HepG2 (cell line): Measurements from ENCODE around the gene TBX10. TPM values are rescaled to one million over a fixed set of nuclear protein-coding genes. Genes with fewer than 3 reads are reported as not detected.
A peak's percentile ranks its signal among the peaks of the same experiment; 100 is the strongest.

Experiments
- CHCHD3 ChIP-seq: sonication (generic); formaldehyde crosslinking; IDR thresholded peaks from 2 replicates; pipeline ENCODE4 v1.8.0; 2022; ENCODE audit warnings: mild to moderate bottlenecking, missing genetic modification reagents, moderate library complexity
- ETV5 ChIP-seq: IDR thresholded peaks from 2 replicates; pipeline ENCODE4 v1.6.1; 2018; ENCODE audit warnings: missing biosample characterization, missing genetic modification reagents, inconsistent platforms, borderline replicate concordance
- MIER2 ChIP-seq: IDR thresholded peaks from 2 replicates; pipeline ENCODE4 v1.6.1; 2016; ENCODE audit warnings: missing biosample characterization, missing genetic modification reagents
- NFRKB ChIP-seq: fragments of 450-650 bp; IDR thresholded peaks from 2 replicates; pipeline ENCODE4 v1.6.1; 2017
- NR0B2 ChIP-seq: sonication (generic); formaldehyde crosslinking; IDR thresholded peaks from 2 replicates; pipeline ENCODE4 v1.4.0; 2020; ENCODE audit warnings: mild to moderate bottlenecking, missing genetic modification reagents
- SMC3 ChIP-seq: IDR thresholded peaks from 2 replicates; pipeline ENCODE4 v1.6.1; 2011; ENCODE audit warnings: low read length, improper control_type of control experiment
- ZBTB25 ChIP-seq: IDR thresholded peaks from 2 replicates; pipeline ENCODE4 v1.6.1; 2018; ENCODE audit warnings: missing genetic modification reagents
- ZFP82 ChIP-seq: sonication (generic); formaldehyde crosslinking; IDR thresholded peaks from 2 replicates; pipeline ENCODE4 v1.5.1; 2020; ENCODE audit warnings: mild to moderate bottlenecking, missing genetic modification reagents, borderline replicate concordance
- ZNF317 ChIP-seq: sonication (generic); formaldehyde crosslinking; IDR thresholded peaks from 2 replicates; pipeline ENCODE4 v1.5.0; 2020; ENCODE audit warnings: mild to moderate bottlenecking, missing genetic modification reagents
- ZNF333 ChIP-seq: sonication (generic); formaldehyde crosslinking; IDR thresholded peaks from 2 replicates; pipeline ENCODE4 v1.4.0; 2020; ENCODE audit warnings: mild to moderate bottlenecking, missing genetic modification reagents, borderline replicate concordance
- ZNF407 ChIP-seq: sonication (generic); formaldehyde crosslinking; IDR thresholded peaks from one replicate; pipeline ENCODE4 v1.5.1; 2020; ENCODE audit warnings: mild to moderate bottlenecking, missing genetic modification reagents; ENCODE audit errors: not compliant biosample characterization
- ZNF629 ChIP-seq: sonication (generic); formaldehyde crosslinking; conservative IDR thresholded peaks from 2 replicates; pipeline ENCODE4 v1.5.0; 2020; ENCODE audit warnings: missing genetic modification reagents
- ZNF691 ChIP-seq: sonication (generic); formaldehyde crosslinking; IDR thresholded peaks from 2 replicates; pipeline ENCODE4 v1.4.0; 2020; ENCODE audit warnings: missing genetic modification reagents, low read depth, mild to moderate bottlenecking, borderline replicate concordance
- polyA plus RNA-seq, 8 experiments: library from polyadenylated mRNA; depleted of rRNA in 3 of 8; stranded (reverse) in 7 of 8; unstranded in 1 of 8; fragments of >200 nt; fragmentation: Illumina TruSeq in 4 of 8; extraction: Trizol in 4 of 8; gene quantifications; 2 replicates each; pipeline versions ENCODE4 v1.2.1 to v1.2.3, GENCODE V29; 2011 to 2016; ENCODE audit warnings: low read depth in 4 of 8, missing spikeins in 1 of 8, mixed read lengths in 1 of 8; ENCODE audit not compliant: insufficient read depth in 1 of 8
- total RNA-seq, 5 experiments: library from RNA; depleted of rRNA; stranded (reverse); fragments of >200 nt; fragmentation: Illumina TruSeq; extraction: Trizol; gene quantifications; 2 replicates each; pipeline ENCODE4 v1.2.3, GENCODE V29; 2016; ENCODE audit warnings: low read depth in 1 of 5
- TF ChIP-seq, protein P1 (sequence below): sonication (generic); formaldehyde crosslinking; IDR thresholded peaks from 2 replicates; pipeline ENCODE4 v1.5.0; 2020; ENCODE audit warnings: missing genetic modification reagents
- TF ChIP-seq, protein P2 (sequence below): sonication (generic); formaldehyde crosslinking; IDR thresholded peaks from 2 replicates; pipeline ENCODE4 v1.4.0; 2020; ENCODE audit warnings: missing genetic modification reagents, borderline replicate concordance

TBX10 gene
- total and polyA plus RNA-seq, 2 of the 13 experiments (the other 11 are each of a cell fraction or from before 2014, with no cell fraction given): 0.27 to 1.7 TPM

- TF ChIP-seq NR0B2 (CRISPR knock-in tag): no peak
- no peak for TF ChIP-seq MIER2 (CRISPR knock-in tag)
- TF ChIP-seq ETV5: peak; percentile 31; the same call in 1 of the 2 replicates
- TF ChIP-seq ZNF691 (CRISPR knock-in tag): no peak
- TF ChIP-seq, protein P1, sequence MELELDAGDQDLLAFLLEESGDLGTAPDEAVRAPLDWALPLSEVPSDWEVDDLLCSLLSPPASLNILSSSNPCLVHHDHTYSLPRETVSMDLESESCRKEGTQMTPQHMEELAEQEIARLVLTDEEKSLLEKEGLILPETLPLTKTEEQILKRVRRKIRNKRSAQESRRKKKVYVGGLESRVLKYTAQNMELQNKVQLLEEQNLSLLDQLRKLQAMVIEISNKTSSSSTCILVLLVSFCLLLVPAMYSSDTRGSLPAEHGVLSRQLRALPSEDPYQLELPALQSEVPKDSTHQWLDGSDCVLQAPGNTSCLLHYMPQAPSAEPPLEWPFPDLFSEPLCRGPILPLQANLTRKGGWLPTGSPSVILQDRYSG (CRISPR knock-in tag): no peak
- TF ChIP-seq ZNF333 (CRISPR knock-in tag): peak; percentile 61; the same call in 1 of the 2 replicates
- peak; percentile 53; the same call in 1 of the 2 replicates for TF ChIP-seq ZBTB25 (CRISPR knock-in tag)
- TF ChIP-seq SMC3: peak; percentile 36; the same call in 1 of the 2 replicates
- peak; percentile 97 for TF ChIP-seq ZFP82
- TF ChIP-seq CHCHD3 (CRISPR knock-in tag): peak; percentile 95
- TF ChIP-seq, protein P2, sequence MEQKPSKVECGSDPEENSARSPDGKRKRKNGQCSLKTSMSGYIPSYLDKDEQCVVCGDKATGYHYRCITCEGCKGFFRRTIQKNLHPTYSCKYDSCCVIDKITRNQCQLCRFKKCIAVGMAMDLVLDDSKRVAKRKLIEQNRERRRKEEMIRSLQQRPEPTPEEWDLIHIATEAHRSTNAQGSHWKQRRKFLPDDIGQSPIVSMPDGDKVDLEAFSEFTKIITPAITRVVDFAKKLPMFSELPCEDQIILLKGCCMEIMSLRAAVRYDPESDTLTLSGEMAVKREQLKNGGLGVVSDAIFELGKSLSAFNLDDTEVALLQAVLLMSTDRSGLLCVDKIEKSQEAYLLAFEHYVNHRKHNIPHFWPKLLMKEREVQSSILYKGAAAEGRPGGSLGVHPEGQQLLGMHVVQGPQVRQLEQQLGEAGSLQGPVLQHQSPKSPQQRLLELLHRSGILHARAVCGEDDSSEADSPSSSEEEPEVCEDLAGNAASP (CRISPR knock-in tag): peak; percentile 52; the same call in 1 of the 2 replicates
- no peak for TF ChIP-seq NFRKB
- no peak for TF ChIP-seq ZNF407 (CRISPR knock-in tag)
- peak; percentile 98 for TF ChIP-seq ZNF629 (CRISPR knock-in tag)
- TF ChIP-seq ZNF317: no peak
These were observed 10.0 kb downstream of the TBX10 start, which contains the start of gene NUDT8 (continued) for GRCh38 chr11:67629386-67630227.
